Measurements from ENCODE around the gene LEFTY1.

DNA sequence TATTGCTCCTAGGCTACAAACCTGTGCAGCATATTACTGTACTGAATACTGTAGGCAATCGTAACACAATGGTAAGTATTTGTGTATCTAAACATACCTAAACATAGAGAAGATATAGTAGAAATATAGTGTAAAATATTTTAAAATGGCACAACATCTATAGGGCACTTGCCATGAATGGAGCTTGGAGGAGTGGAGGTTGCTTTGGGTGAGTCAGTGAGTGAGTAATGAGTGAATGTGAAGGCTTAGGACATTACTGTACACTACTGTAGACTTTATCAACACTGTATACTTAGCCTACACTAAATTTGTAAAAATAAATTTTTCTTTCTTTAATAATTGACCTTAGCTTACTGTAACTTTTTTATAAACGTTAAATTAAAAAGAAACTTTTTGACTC, 44.1 kb upstream of the LEFTY1 start:
- TF ChIP-seq, protein P1, sequence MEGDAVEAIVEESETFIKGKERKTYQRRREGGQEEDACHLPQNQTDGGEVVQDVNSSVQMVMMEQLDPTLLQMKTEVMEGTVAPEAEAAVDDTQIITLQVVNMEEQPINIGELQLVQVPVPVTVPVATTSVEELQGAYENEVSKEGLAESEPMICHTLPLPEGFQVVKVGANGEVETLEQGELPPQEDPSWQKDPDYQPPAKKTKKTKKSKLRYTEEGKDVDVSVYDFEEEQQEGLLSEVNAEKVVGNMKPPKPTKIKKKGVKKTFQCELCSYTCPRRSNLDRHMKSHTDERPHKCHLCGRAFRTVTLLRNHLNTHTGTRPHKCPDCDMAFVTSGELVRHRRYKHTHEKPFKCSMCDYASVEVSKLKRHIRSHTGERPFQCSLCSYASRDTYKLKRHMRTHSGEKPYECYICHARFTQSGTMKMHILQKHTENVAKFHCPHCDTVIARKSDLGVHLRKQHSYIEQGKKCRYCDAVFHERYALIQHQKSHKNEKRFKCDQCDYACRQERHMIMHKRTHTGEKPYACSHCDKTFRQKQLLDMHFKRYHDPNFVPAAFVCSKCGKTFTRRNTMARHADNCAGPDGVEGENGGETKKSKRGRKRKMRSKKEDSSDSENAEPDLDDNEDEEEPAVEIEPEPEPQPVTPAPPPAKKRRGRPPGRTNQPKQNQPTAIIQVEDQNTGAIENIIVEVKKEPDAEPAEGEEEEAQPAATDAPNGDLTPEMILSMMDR (conservative IDR thresholded peaks at IDR 0.05 in 1 of 2, IDR thresholded peaks at IDR 0.05 in 1 of 2; ENCODE audit: extremely low read depth in 1 of 2, insufficient read depth in 1 of 2, low read depth in 1 of 2, low read length in 2 of 2): no peak
- no peak for TF ChIP-seq EZH2 (IDR thresholded peaks at IDR 0.05; ENCODE audit: borderline replicate concordance, low read length)

Measured in mammary epithelial cell (primary cell).